Right atrium auricular region (tissue), 2 donors: ENCODE data around the gene WBP1L. TPM values are rescaled to one million over a fixed set of nuclear protein-coding genes. Genes with fewer than 3 reads are reported as not detected.

ENCODE experiments used
- DNase-seq: peaks from one replicate; pipeline ENCODE4 v3.0.0-alpha.2; 2019; ENCODE audit warnings: low spot score
- H3K27ac ChIP-seq, 2 donors: fragments of 200-600 bp; sonication (generic); 1 replicate in 1 of 2; 2 replicates in 1 of 2; pipeline ENCODE4 v1.5.1; 2016 to 2019
- H3K27me3 ChIP-seq, 2 donors: fragments of 200-600 bp; sonication (generic); one replicate each; pipeline versions ENCODE4 v1.5.1 to v1.6.0; 2017 to 2019
- H3K36me3 ChIP-seq: fragments of 200-600 bp; sonication (generic); one replicate; pipeline ENCODE4 v1.5.1; 2016
- H3K4me1 ChIP-seq, 2 donors: fragments of 200-600 bp; sonication (generic); one replicate each; pipeline versions ENCODE4 v1.5.1 to v1.6.0; 2017 to 2019
- H3K4me3 ChIP-seq, 2 donors: fragments of 200-600 bp; sonication (generic); 1 replicate in 1 of 2; 2 replicates in 1 of 2; pipeline ENCODE4 v1.5.1; 2017 to 2019; ENCODE audit warnings: mild to moderate bottlenecking in 1 of 2, moderate library complexity in 1 of 2
- H3K9me3 ChIP-seq, 2 donors: fragments of 200-600 bp; sonication (generic); one replicate each; pipeline ENCODE4 v1.5.1; 2019
- total RNA-seq, 2 donors: library from RNA; depleted of rRNA; stranded (reverse); fragments of >200 nt; gene quantifications; one replicate each; pipeline ENCODE4 v1.1.0, GENCODE V29; 2016
- TF ChIP-seq, protein P1 (sequence below), 2 donors: fragments of 200-600 bp; sonication (generic); IDR thresholded peaks; one replicate each; pipeline ENCODE4 v1.5.1; 2019; ENCODE audit warnings: antibody characterized with exemption in 2 of 2

WBP1L gene
- total RNA-seq, 2 donors from 2014 or later: 46.1 to 94.4 TPM

DNA sequence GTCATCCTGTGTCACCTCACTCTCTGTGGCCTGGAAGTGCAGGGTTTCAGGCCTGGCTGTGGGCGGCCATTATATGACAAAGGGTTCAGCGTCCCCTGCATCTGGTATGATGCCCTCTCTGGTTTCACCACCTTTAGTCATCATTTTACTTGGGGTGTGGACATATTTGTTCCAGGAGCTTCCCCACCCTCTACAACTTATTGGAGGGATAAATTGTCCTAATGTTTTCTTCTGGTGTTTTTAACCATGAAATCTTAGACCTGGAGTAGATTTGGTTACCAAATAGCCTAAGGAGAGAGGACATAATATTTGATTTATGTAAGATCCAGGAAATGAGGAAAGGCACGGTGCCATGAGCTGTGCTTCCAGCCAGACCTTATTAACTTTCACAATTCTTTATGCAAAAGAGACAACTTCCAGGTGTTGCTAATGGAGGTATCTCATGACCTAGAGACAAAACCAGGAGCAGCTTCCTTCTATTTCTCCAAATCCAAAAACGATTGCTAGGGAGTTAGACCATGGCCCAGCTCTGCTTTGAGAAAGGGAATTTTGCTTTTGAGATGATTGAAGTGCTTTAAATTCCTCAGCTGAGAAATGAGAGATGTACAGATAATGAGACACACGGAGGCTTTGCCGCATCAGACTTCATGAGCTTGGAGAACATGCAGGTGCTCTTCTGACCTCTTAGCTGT, 20.9 kb downstream of the WBP1L start:
- H3K27ac ChIP-seq: peak overlapping the region in 1 of 2 donors; percentile 56
- TF ChIP-seq, protein P1, sequence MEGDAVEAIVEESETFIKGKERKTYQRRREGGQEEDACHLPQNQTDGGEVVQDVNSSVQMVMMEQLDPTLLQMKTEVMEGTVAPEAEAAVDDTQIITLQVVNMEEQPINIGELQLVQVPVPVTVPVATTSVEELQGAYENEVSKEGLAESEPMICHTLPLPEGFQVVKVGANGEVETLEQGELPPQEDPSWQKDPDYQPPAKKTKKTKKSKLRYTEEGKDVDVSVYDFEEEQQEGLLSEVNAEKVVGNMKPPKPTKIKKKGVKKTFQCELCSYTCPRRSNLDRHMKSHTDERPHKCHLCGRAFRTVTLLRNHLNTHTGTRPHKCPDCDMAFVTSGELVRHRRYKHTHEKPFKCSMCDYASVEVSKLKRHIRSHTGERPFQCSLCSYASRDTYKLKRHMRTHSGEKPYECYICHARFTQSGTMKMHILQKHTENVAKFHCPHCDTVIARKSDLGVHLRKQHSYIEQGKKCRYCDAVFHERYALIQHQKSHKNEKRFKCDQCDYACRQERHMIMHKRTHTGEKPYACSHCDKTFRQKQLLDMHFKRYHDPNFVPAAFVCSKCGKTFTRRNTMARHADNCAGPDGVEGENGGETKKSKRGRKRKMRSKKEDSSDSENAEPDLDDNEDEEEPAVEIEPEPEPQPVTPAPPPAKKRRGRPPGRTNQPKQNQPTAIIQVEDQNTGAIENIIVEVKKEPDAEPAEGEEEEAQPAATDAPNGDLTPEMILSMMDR (IDR thresholded peaks at IDR 0.05): no peak
- H3K36me3 ChIP-seq: no peaks in the 10 kb centered on the region
- H3K4me3 ChIP-seq: no peak overlapping the region
- no peaks in the 10 kb centered on the region for H3K27me3 ChIP-seq
- DNase-seq: no peak
- H3K9me3 ChIP-seq: no peaks in the 10 kb centered on the region
- peaks cover 0 to 47% of the 10 kb centered on the region in 2 donors for H3K4me1 ChIP-seq

DNA sequence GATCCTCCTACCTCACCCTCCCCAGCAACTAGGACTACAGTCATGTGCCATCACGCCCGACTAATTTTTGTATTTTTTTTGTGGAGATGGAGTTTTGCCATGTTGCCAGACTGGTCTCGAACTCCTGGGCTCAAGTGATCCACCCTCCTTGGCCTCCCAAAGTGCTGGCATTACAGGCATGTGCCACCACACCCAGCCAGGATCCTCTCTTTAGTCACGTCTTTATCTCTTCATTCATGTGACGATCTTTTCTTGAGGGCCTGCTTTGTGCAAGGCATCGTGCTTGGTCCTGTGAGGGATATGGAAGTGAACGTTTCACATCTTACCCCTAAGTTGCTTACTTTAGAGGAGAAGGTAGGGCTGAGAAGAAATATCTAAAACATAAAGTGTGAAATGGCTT, 21.6 kb downstream of the WBP1L start:
- Histone ChIP-seq H3K9me3 (no peaks in the 10 kb centered on the region), H3K36me3 (no peaks in the 10 kb centered on the region), H3K4me1 (peaks cover 0 to 48% of the 10 kb centered on the region in 2 donors), H3K27ac (peak overlapping the region in 1 of 2 donors; percentile 8), H3K4me3 (no peak overlapping the region), H3K27me3 (no peaks in the 10 kb centered on the region)
- TF ChIP-seq, protein P1 (IDR thresholded peaks at IDR 0.05): no peak
- DNase-seq: no peak

DNA sequence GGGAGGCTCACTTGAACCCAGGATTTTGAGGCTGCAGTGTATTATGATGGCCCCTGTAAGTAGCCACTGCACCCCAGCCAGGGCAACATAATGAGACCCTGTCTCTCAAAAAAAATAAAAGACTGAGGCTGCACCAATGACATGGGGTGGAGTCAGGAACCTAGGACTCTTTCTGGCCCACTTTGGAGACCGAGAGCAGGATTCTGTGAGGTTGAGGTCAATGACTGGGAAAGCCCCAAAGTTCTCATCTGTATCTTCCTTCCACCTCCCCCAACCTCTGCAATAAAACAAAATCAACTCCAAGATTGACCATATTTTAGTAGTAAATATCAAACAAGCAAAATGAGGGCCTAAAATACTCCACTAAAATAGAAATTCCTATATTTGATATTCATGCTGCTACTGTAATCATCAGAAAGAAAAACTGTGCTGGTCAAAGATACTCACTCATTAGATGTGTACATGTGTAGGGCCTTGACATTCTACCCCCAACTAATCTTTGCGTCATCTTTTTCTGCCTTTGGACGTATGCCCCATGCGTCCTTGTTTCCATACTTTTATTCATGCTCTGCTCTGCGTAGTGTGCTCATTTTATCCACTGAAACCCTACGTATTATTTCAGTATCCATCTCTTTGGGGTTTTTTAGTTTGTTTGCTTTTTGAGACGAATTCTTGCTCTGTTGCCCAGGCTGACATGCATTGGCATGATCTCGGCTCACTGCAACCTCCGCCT, 23.8 kb downstream of the WBP1L start:
- no peak for DNase-seq
- Histone ChIP-seq H3K27ac (no peak overlapping the region), H3K4me1 (peaks cover 0 to 58% of the 10 kb centered on the region in 2 donors), H3K36me3 (no peaks in the 10 kb centered on the region), H3K4me3 (no peak overlapping the region), H3K27me3 (no peaks in the 10 kb centered on the region), H3K9me3 (no peaks in the 10 kb centered on the region)
- TF ChIP-seq, protein P1 (IDR thresholded peaks at IDR 0.05): no peak

DNA sequence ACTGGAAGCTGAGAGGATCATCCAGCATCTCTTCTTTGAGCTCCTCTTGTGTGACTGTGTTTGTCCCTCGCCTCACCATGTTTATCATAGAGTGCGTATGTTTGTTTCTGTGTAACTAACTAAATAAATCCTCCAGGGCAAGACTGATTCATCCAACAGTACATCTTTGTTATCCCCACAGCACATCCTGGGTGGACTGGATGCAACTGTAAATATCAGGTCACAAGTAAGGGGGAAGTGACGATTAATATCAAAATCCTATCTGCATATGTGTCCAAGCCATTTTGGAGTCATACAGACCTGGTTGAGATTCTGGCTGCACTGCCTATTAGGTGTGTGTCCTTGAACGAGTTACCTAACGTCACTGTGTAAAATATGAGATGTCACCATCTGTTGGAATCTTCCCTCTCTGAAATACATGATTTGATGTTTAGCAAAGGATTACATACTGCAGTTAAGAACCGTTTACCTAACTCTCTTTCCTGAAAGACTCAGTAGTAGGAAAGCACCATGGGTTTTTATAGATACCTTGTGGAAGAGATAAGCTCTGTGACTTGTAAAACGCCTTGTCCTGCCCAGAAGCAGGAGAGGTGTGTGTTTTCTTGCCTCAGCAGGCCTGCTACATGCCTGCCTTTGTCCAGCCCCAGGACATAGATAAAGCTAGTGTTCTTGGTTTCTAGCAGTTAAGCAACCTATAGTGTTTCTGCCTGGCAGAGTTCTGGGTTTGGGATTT, 25.8 kb downstream of the WBP1L start:
- no peak overlapping the region for H3K4me3 ChIP-seq
- TF ChIP-seq, protein P1 (IDR thresholded peaks at IDR 0.05): no peak
- H3K36me3 ChIP-seq: no peaks in the 10 kb centered on the region
- no peak for DNase-seq
- peaks cover 0 to 61% of the 10 kb centered on the region in 2 donors for H3K4me1 ChIP-seq
- H3K9me3 ChIP-seq: no peaks in the 10 kb centered on the region
- peak overlapping the region; percentile 35 to 55 for H3K27ac ChIP-seq
- H3K27me3 ChIP-seq: no peaks in the 10 kb centered on the region

DNA sequence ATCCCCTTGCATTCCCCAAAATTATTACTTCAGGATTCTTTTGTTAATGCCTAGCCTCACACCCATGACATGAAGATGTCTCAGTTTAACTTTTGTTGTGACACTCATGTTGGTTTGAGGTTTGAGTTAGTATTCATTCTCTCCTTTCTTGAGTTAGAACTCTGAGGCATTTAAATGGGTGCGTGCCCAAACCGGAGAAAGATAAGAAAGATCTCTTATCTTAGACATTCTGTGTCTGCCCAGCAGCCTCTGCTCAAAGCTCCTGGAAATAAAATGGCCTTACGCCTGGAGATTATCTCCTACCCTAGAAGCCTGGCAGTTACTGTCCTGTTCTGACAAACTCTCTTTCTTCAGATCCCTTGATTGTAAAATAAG, 26.3 kb downstream of the WBP1L start:
- Histone ChIP-seq H3K4me1 (peaks cover 0 to 61% of the 10 kb centered on the region in 2 donors), H3K36me3 (no peaks in the 10 kb centered on the region), H3K4me3 (no peak overlapping the region), H3K27me3 (no peaks in the 10 kb centered on the region), H3K27ac (peak overlapping the region; percentile 35 to 55), H3K9me3 (no peaks in the 10 kb centered on the region)
- DNase-seq: no peak
- TF ChIP-seq, protein P1 (IDR thresholded peaks at IDR 0.05): no peak
